ENCODE data around the gene ATE1.

- TF ChIP-seq TAF1 (IDR thresholded peaks at IDR 0.05; ENCODE audit: low read depth), result no peak
- no peak for TF ChIP-seq EP300 (IDR thresholded peaks at IDR 0.05; ENCODE audit: borderline replicate concordance)
- TF ChIP-seq TCF12 (IDR thresholded peaks at IDR 0.05; ENCODE audit: low read depth), result no peak
- TF ChIP-seq, protein P1, sequence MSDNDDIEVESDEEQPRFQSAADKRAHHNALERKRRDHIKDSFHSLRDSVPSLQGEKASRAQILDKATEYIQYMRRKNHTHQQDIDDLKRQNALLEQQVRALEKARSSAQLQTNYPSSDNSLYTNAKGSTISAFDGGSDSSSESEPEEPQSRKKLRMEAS (IDR thresholded peaks at IDR 0.05), result no peak
Measured at GRCh38 chr10:121818599-121818998, 109.2 kb downstream of the ATE1 start.

All from Ishikawa (cell line).